Endothelial cell of umbilical vein (primary cell): ENCODE data around the gene FILIP1L. TPM values are rescaled to one million over a fixed set of nuclear protein-coding genes. Genes with fewer than 3 reads are reported as not detected.

Experiments
- BruUV-seq: library from RNA; stranded (reverse); fragments of 400-500 nt; replicated peaks from 2 replicates; lab custom pipeline; 2021; lab: Mats Ljungman, UMichigan
- CTCF ChIA-PET: fragments of 300-600, 350-600 bp; sonication (Branson Sonifier 250); formaldehyde crosslinking; loops from one replicate; lab custom pipeline; 2021; ENCODE audit warnings: antibody characterized with exemption, inconsistent platforms; lab: Charles Lee
- POLR2A ChIA-PET: fragments of 300-600, 350-600 bp; sonication (Branson Sonifier 250); formaldehyde crosslinking; loops from one replicate; lab custom pipeline; 2021; ENCODE audit warnings: antibody characterized with exemption, inconsistent platforms; lab: Charles Lee
- DNase-seq: peaks from one replicate; pipeline ENCODE4 v3.0.0-alpha.2; 2011; ENCODE audit warnings: low read depth, low spot score
- FAIRE-seq: peaks from 2 replicates; lab custom pipeline; 2011; peaks lifted over from hg19 to GRCh38; lab: Jason Lieb, UNC
- H2AFZ ChIP-seq: 2 replicates; pipeline ENCODE4 v1.6.0; 2012; ENCODE audit warnings: low read depth, low read length, control low read depth, inconsistent platforms
- H3K27ac ChIP-seq: 2 replicates; pipeline ENCODE4 v1.5.1; 2011; ENCODE audit warnings: low read depth, mild to moderate bottlenecking, control low read depth, low read length, moderate library complexity; ENCODE audit not compliant: insufficient read depth
- H3K27me3 ChIP-seq, 2 experiments: 2 replicates each; pipeline versions ENCODE4 v1.6.0 to v1.6.1; 2011; ENCODE audit warnings: low read length in 2 of 2, mixed read lengths in 1 of 2; ENCODE audit not compliant: control insufficient read depth in 2 of 2, insufficient read depth in 2 of 2
- H3K36me3 ChIP-seq, 2 experiments: 2 replicates in 1 of 2; 3 replicates in 1 of 2; pipeline ENCODE4 v1.5.1; 2011; ENCODE audit warnings: low read length in 2 of 2, mild to moderate bottlenecking in 1 of 2, moderate library complexity in 1 of 2; ENCODE audit not compliant: control insufficient read depth in 2 of 2, insufficient read depth in 2 of 2; ENCODE audit errors: extremely low read depth in 1 of 2
- H3K4me1 ChIP-seq: 3 replicates; pipeline ENCODE4 v1.5.1; 2011; ENCODE audit warnings: mild to moderate bottlenecking, low read length; ENCODE audit not compliant: control insufficient read depth, insufficient read depth; ENCODE audit errors: extremely low read depth
- H3K4me2 ChIP-seq: 2 replicates; pipeline ENCODE4 v1.6.1; 2011; ENCODE audit warnings: low read length, control low read depth, mixed read lengths; ENCODE audit not compliant: insufficient read depth
- H3K4me3 ChIP-seq, 3 experiments: fragments of 200-600 bp in 1 of 3; sonication (generic), shearing (Covaris generic) in 1 of 3; replicated peaks in 1 of 3; 2 replicates each; pipeline ENCODE4 v1.5.1; 2011 to 2016; ENCODE audit warnings: control low read depth in 3 of 3, low read length in 3 of 3, mild to moderate bottlenecking in 2 of 3, inconsistent platforms in 1 of 3, low read depth in 1 of 3, moderate library complexity in 1 of 3; ENCODE audit not compliant: insufficient read depth in 1 of 3
- H3K79me2 ChIP-seq: 2 replicates; pipeline ENCODE4 v1.6.0; 2012; ENCODE audit warnings: low read length, inconsistent platforms; ENCODE audit not compliant: control insufficient read depth, insufficient read depth
- H3K9ac ChIP-seq: replicated peaks from 2 replicates; pipeline ENCODE3; 2011; ENCODE audit warnings: low read length, control low read depth; ENCODE audit not compliant: insufficient read depth; ENCODE audit errors: extremely low read depth
- H3K9me1 ChIP-seq: replicated peaks from 3 replicates; pipeline ENCODE4 v1.6.0; 2011; ENCODE audit warnings: mild to moderate bottlenecking, low read length; ENCODE audit not compliant: control insufficient read depth, insufficient read depth; ENCODE audit errors: extremely low read depth
- H3K9me3 ChIP-seq: replicated peaks from 2 replicates; pipeline ENCODE4 v1.5.1; 2012; ENCODE audit warnings: low read length, inconsistent platforms; ENCODE audit not compliant: control insufficient read depth, insufficient read depth
- H4K20me1 ChIP-seq: replicated peaks from 2 replicates; pipeline ENCODE3; 2011; ENCODE audit warnings: mild to moderate bottlenecking, low read length; ENCODE audit not compliant: control insufficient read depth, insufficient read depth; ENCODE audit errors: extremely low read depth
- EZH2 ChIP-seq: IDR thresholded peaks from 2 replicates; pipeline ENCODE4 v1.6.1; 2012; ENCODE audit warnings: borderline replicate concordance, low read depth, mild to moderate bottlenecking, moderate library complexity, low read length, inconsistent platforms; ENCODE audit not compliant: severe bottlenecking
- FOS ChIP-seq: IDR thresholded peaks from 2 replicates; pipeline ENCODE4 v1.6.1; 2011; ENCODE audit warnings: mild to moderate bottlenecking, low read length, moderate library complexity, borderline replicate concordance; ENCODE audit not compliant: insufficient read depth
- GATA2 ChIP-seq: IDR thresholded peaks from 2 replicates; pipeline ENCODE4 v1.7.0; 2011; ENCODE audit warnings: low read depth, mild to moderate bottlenecking, moderate library complexity, mixed read lengths, low read length; ENCODE audit not compliant: insufficient read length, insufficient read depth
- JUN ChIP-seq: IDR thresholded peaks from 2 replicates; pipeline ENCODE4 v1.6.1; 2011; ENCODE audit warnings: borderline replicate concordance, low read depth; ENCODE audit not compliant: insufficient read length, insufficient read depth
- MYC ChIP-seq: IDR thresholded peaks from one replicate; pipeline ENCODE4 v1.6.1; 2011; ENCODE audit warnings: mild to moderate bottlenecking, low read depth, low read length
- POLR2A ChIP-seq: IDR thresholded peaks from 2 replicates; pipeline ENCODE4 v1.6.1; 2012; ENCODE audit warnings: low read depth, mild to moderate bottlenecking, control low read depth, low read length
- POLR2AphosphoS5 ChIP-seq: IDR thresholded peaks from 2 replicates; pipeline ENCODE4 v1.6.1; 2012; ENCODE audit warnings: low read depth, mild to moderate bottlenecking, control low read depth, low read length, moderate library complexity; ENCODE audit not compliant: insufficient read depth
- dilution Hi-C: fragments of 300-500 bp; cut with MboI; formaldehyde crosslinking; loops from one replicate; pipeline ENCODE4 v1.15.0; 2019; ENCODE audit warnings: low sequenced_read_pairs; ENCODE audit not compliant: extremely low pct_ligation_motif_present
- intact Hi-C: fragments of 100-400 bp; cut with micrococcal nuclease; formaldehyde crosslinking; loops from one replicate; pipeline ENCODE4 v1.10.0; 2022
- polyA plus RNA-seq, 4 experiments: library from polyadenylated mRNA; depleted of rRNA in 3 of 4; stranded (reverse) in 3 of 4; unstranded in 1 of 4; fragments of >200 nt; gene quantifications; 2 replicates each; pipeline versions ENCODE4 v1.2.1 to v1.2.3, GENCODE V29; 2011 to 2012; ENCODE audit warnings: missing spikeins in 1 of 4
- total RNA-seq: library from RNA; stranded (reverse); gene quantifications from 2 replicates; pipeline ENCODE4 v1.2.3, GENCODE V29; 2021

The FILIP1L gene
- total and polyA plus RNA-seq, 2 donors (not counting 3 experiments of a cell fraction or from before 2014, with no cell fraction given): 26.0 to 29.9 TPM

- peaks cover 73% of the 10 kb centered on the region for H3K4me1 ChIP-seq
- BruUV-seq: no TSS peak
- dilution Hi-C loops (no loop called here), intact Hi-C loops (loop anchor here (1.0 to 5.0 kb wide), 3 partner anchors 130 to 246 kb away; no protein-coding TSS in a partner anchor)
- peak; percentile 72 for DNase-seq
- ChIA-PET POLR2A (interaction anchor here (1.1 kb wide), 1 partner anchor 131 kb away, joined by 4 read pairs; no protein-coding TSS in a partner anchor), CTCF (interaction anchor here (0.8 to 2.2 kb wide), 19 partner anchors 9 to 253 kb away, joined by 3 to 26 read pairs (median 4); partner anchors contain the start of gene TBC1D23)
- peak; percentile 75 for TF ChIP-seq GATA2
- no peak for TF ChIP-seq FOS
- no peak for TF ChIP-seq JUN
- TF ChIP-seq POLR2AphosphoS5: no peak
- TF ChIP-seq MYC: no peak
- no peak for TF ChIP-seq POLR2A
- no peak for TF ChIP-seq EZH2
- no peak overlapping the region for H3K27ac ChIP-seq
- H3K9ac ChIP-seq: no peak overlapping the region
- FAIRE-seq: no peak
- H3K36me3 ChIP-seq: no peaks in the 10 kb centered on the region
- H2AFZ ChIP-seq: no peak overlapping the region
- peak overlapping the region; percentile 53 for H3K4me2 ChIP-seq
- H3K79me2 ChIP-seq: no peaks in the 10 kb centered on the region
- no peaks in the 10 kb centered on the region for H3K9me3 ChIP-seq
- H3K27me3 ChIP-seq: no peaks in the 10 kb centered on the region
- no peaks in the 10 kb centered on the region for H4K20me1 ChIP-seq
- no peak overlapping the region for H3K4me3 ChIP-seq
- no peaks in the 10 kb centered on the region for H3K9me1 ChIP-seq
Measured at GRCh38 chr3:100006570-100007271, 107.6 kb downstream of the FILIP1L start.
